Neural cell (in vitro differentiated cells): ENCODE results near the gene MRGPRE. TPM values are rescaled to one million over a fixed set of nuclear protein-coding genes. Genes with fewer than 3 reads are reported as not detected.

Experiments used
- H2AFZ ChIP-seq: fragments of 200-600, 300-800 bp; sonication (generic), shearing (Covaris generic); 2 replicates; pipeline ENCODE4 v1.6.0; 2014; ENCODE audit warnings: low read depth, mild to moderate bottlenecking, antibody characterized with exemption, low read length, moderate library complexity
- H3F3A ChIP-seq: fragments of 200-600 bp; shearing (Covaris generic); 2 replicates; pipeline ENCODE4 v1.6.1; 2016; ENCODE audit warnings: mild to moderate bottlenecking, moderate library complexity, mixed read lengths, antibody characterized with exemption, low read length; ENCODE audit not compliant: insufficient read depth, poor library complexity, severe bottlenecking
- H3K27ac ChIP-seq: fragments of 200-600, 300-800 bp; sonication (generic), shearing (Covaris generic); 2 replicates; pipeline ENCODE4 v1.5.1; 2014; ENCODE audit warnings: mild to moderate bottlenecking, low read length, moderate library complexity
- H3K27me3 ChIP-seq: fragments of 300-800, 200-600 bp; sonication (generic), shearing (Covaris generic); 2 replicates; pipeline ENCODE4 v1.6.0; 2014; ENCODE audit warnings: mild to moderate bottlenecking, low read depth, low read length, moderate library complexity; ENCODE audit not compliant: insufficient read depth
- H3K36me3 ChIP-seq: fragments of 300-800, 200-600 bp; sonication (generic), shearing (Covaris generic); 2 replicates; pipeline ENCODE4 v1.5.1; 2014; ENCODE audit warnings: mild to moderate bottlenecking, antibody characterized with exemption, low read length, moderate library complexity; ENCODE audit not compliant: insufficient read depth
- H3K4me2 ChIP-seq: fragments of 300-800, 200-600 bp; sonication (generic), shearing (Covaris generic); 2 replicates; pipeline ENCODE4 v1.6.0; 2014; ENCODE audit warnings: mild to moderate bottlenecking, low read length
- H3K4me3 ChIP-seq: fragments of 300-800, 200-600 bp; sonication (generic), shearing (Covaris generic); 2 replicates; pipeline ENCODE4 v1.5.1; 2014; ENCODE audit warnings: mild to moderate bottlenecking, low read length, moderate library complexity
- H3K79me2 ChIP-seq: fragments of 200-600 bp; shearing (Covaris generic); replicated peaks from 2 replicates; pipeline ENCODE4 v1.6.0; 2014; ENCODE audit warnings: mild to moderate bottlenecking, low read length, moderate library complexity; ENCODE audit not compliant: insufficient read depth
- H3K9ac ChIP-seq: fragments of 300-800, 200-600 bp; sonication (generic), shearing (Covaris generic); 2 replicates; pipeline ENCODE4 v1.6.1; 2016; ENCODE audit warnings: mild to moderate bottlenecking, low read length, mixed read lengths
- H3K9me2 ChIP-seq: fragments of 200-600 bp; shearing (Covaris generic); 2 replicates; pipeline ENCODE4 v1.6.1; 2016; ENCODE audit warnings: mild to moderate bottlenecking, low read length, mixed read lengths; ENCODE audit not compliant: insufficient read depth
- H3K9me3 ChIP-seq: fragments of 200-600, 300-800 bp; sonication (generic), shearing (Covaris generic); 2 replicates; pipeline ENCODE4 v1.6.1; 2016; ENCODE audit warnings: mild to moderate bottlenecking, mixed run types, low read length, moderate library complexity, mixed read lengths
- H4K20me1 ChIP-seq: fragments of 200-600 bp; shearing (Covaris generic); 2 replicates; pipeline ENCODE4 v1.6.1; 2016; ENCODE audit warnings: mild to moderate bottlenecking, mixed run types; ENCODE audit not compliant: insufficient read depth
- EP300 ChIP-seq: fragments of 450-650 bp; conservative IDR thresholded peaks from 2 replicates; pipeline ENCODE4 v1.6.1; 2014; ENCODE audit warnings: antibody characterized with exemption, mild to moderate bottlenecking, moderate library complexity; ENCODE audit not compliant: poor library complexity, severe bottlenecking
- EZH2 ChIP-seq: fragments of 200-600, 300-800 bp; shearing (Covaris generic), sonication (generic); IDR thresholded peaks from 2 replicates; pipeline ENCODE4 v1.6.1; 2014; ENCODE audit warnings: antibody characterized with exemption, low read length, borderline replicate concordance, mild to moderate bottlenecking; ENCODE audit not compliant: insufficient read depth, poor library complexity, severe bottlenecking
- MXI1 ChIP-seq: fragments of 450-650 bp; conservative IDR thresholded peaks from 2 replicates; pipeline ENCODE4 v1.6.1; 2014; ENCODE audit warnings: antibody characterized with exemption, mild to moderate bottlenecking; ENCODE audit not compliant: poor library complexity, severe bottlenecking
- POLR2AphosphoS5 ChIP-seq: IDR thresholded peaks from 2 replicates; pipeline ENCODE4 v1.6.1; 2012
- RAD21 ChIP-seq: fragments of 450-650 bp; conservative IDR thresholded peaks from 2 replicates; pipeline ENCODE4 v1.6.1; 2014; ENCODE audit warnings: antibody characterized with exemption, mild to moderate bottlenecking, moderate library complexity
- SMC3 ChIP-seq: fragments of 450-650 bp; conservative IDR thresholded peaks from 2 replicates; pipeline ENCODE4 v1.6.1; 2014; ENCODE audit warnings: antibody characterized with exemption, mild to moderate bottlenecking, moderate library complexity; ENCODE audit not compliant: poor library complexity
- TAF1 ChIP-seq: IDR thresholded peaks from 2 replicates; pipeline ENCODE4 v1.6.1; 2012; ENCODE audit warnings: low read depth
- polyA plus RNA-seq: library from polyadenylated mRNA; depleted of rRNA; stranded (reverse); fragments of >200 nt; gene quantifications from 2 replicates; pipeline ENCODE4 v1.2.3, GENCODE V29; 2014
- TF ChIP-seq, protein P1 (sequence below): fragments of 450-650 bp; IDR thresholded peaks from 2 replicates; pipeline ENCODE4 v1.5.1; 2014; ENCODE audit warnings: antibody characterized with exemption, mild to moderate bottlenecking, moderate library complexity; ENCODE audit not compliant: poor library complexity, severe bottlenecking
- TF ChIP-seq, protein P2 (sequence below): IDR thresholded peaks from 2 replicates; pipeline ENCODE4 v1.6.1; 2012; ENCODE audit warnings: borderline replicate concordance

MRGPRE gene
- polyA plus RNA-seq, 1 donor from 2014 or later = 0.28 TPM

DNA sequence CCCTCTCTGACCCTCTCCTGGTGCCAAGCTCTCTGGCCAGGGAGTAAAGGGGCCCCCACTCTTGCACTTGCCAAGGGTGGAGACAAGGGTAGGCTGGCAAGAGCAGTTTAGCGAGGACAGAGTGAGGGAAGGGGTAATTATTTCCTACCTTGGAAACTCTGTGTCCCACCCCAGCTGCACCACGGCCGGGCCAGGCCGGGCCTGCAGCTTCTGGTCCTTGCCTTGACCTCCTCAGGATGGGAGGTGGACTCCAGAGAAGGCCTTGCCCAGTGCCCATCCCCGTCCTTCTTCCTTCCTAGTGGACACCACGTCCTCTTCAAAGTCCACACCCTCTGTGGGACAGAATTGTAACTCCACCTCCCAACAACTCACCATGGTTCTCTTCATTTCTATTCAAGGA, 48.7 kb downstream of the MRGPRE start:
- H3K9me2 ChIP-seq = no peaks in the 10 kb centered on the region
- no peaks in the 10 kb centered on the region for H4K20me1 ChIP-seq
- no peak overlapping the region for H3K4me3 ChIP-seq
- no peaks in the 10 kb centered on the region for H3K36me3 ChIP-seq
- no peaks in the 10 kb centered on the region for H3F3A ChIP-seq
- no peak overlapping the region for H2AFZ ChIP-seq
- TF ChIP-seq EP300 = no peak
- no peak for TF ChIP-seq TAF1
- no peak overlapping the region for H3K27ac ChIP-seq
- no peaks in the 10 kb centered on the region for H3K9me3 ChIP-seq
- H3K4me2 ChIP-seq = no peak overlapping the region
- H3K9ac ChIP-seq = no peak overlapping the region
- H3K79me2 ChIP-seq = no peaks in the 10 kb centered on the region
- no peaks in the 10 kb centered on the region for H3K27me3 ChIP-seq

DNA sequence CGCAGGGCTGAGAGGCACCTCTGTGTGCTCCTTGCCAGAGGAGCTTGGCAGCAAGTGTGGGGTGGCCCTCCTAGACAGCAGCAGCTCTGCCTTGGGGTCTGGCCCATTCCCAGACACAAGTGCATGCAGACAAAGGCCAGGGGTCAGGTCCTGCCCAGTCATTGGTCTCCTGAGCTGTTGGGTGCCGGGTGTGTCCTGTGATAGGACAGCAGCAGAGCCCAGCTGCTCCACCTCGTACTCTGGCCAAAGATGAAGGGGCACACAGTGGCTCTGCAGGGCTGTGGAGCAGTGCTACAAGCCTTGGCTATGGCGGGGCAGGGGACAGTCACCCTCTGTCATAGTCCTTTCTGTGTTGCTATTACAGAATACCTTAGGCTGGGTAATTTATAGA, 49.8 kb downstream of the MRGPRE start:
- no peak overlapping the region for H3K4me2 ChIP-seq
- no peaks in the 10 kb centered on the region for H4K20me1 ChIP-seq
- H3K27me3 ChIP-seq = no peaks in the 10 kb centered on the region
- H3K9ac ChIP-seq = no peak overlapping the region
- no peaks in the 10 kb centered on the region for H3F3A ChIP-seq
- no peaks in the 10 kb centered on the region for H3K36me3 ChIP-seq
- no peaks in the 10 kb centered on the region for H3K79me2 ChIP-seq
- H2AFZ ChIP-seq = no peak overlapping the region
- no peak overlapping the region for H3K27ac ChIP-seq
- H3K9me2 ChIP-seq = no peaks in the 10 kb centered on the region
- TF ChIP-seq, protein P1, sequence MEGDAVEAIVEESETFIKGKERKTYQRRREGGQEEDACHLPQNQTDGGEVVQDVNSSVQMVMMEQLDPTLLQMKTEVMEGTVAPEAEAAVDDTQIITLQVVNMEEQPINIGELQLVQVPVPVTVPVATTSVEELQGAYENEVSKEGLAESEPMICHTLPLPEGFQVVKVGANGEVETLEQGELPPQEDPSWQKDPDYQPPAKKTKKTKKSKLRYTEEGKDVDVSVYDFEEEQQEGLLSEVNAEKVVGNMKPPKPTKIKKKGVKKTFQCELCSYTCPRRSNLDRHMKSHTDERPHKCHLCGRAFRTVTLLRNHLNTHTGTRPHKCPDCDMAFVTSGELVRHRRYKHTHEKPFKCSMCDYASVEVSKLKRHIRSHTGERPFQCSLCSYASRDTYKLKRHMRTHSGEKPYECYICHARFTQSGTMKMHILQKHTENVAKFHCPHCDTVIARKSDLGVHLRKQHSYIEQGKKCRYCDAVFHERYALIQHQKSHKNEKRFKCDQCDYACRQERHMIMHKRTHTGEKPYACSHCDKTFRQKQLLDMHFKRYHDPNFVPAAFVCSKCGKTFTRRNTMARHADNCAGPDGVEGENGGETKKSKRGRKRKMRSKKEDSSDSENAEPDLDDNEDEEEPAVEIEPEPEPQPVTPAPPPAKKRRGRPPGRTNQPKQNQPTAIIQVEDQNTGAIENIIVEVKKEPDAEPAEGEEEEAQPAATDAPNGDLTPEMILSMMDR = no peak
- TF ChIP-seq SMC3 (no peak), EZH2 (no peak), POLR2AphosphoS5 (no peak), MXI1 (no peak), TAF1 (no peak)
- TF ChIP-seq, protein P2, sequence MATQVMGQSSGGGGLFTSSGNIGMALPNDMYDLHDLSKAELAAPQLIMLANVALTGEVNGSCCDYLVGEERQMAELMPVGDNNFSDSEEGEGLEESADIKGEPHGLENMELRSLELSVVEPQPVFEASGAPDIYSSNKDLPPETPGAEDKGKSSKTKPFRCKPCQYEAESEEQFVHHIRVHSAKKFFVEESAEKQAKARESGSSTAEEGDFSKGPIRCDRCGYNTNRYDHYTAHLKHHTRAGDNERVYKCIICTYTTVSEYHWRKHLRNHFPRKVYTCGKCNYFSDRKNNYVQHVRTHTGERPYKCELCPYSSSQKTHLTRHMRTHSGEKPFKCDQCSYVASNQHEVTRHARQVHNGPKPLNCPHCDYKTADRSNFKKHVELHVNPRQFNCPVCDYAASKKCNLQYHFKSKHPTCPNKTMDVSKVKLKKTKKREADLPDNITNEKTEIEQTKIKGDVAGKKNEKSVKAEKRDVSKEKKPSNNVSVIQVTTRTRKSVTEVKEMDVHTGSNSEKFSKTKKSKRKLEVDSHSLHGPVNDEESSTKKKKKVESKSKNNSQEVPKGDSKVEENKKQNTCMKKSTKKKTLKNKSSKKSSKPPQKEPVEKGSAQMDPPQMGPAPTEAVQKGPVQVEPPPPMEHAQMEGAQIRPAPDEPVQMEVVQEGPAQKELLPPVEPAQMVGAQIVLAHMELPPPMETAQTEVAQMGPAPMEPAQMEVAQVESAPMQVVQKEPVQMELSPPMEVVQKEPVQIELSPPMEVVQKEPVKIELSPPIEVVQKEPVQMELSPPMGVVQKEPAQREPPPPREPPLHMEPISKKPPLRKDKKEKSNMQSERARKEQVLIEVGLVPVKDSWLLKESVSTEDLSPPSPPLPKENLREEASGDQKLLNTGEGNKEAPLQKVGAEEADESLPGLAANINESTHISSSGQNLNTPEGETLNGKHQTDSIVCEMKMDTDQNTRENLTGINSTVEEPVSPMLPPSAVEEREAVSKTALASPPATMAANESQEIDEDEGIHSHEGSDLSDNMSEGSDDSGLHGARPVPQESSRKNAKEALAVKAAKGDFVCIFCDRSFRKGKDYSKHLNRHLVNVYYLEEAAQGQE = no peak
- no peaks in the 10 kb centered on the region for H3K9me3 ChIP-seq
- no peak overlapping the region for H3K4me3 ChIP-seq

DNA sequence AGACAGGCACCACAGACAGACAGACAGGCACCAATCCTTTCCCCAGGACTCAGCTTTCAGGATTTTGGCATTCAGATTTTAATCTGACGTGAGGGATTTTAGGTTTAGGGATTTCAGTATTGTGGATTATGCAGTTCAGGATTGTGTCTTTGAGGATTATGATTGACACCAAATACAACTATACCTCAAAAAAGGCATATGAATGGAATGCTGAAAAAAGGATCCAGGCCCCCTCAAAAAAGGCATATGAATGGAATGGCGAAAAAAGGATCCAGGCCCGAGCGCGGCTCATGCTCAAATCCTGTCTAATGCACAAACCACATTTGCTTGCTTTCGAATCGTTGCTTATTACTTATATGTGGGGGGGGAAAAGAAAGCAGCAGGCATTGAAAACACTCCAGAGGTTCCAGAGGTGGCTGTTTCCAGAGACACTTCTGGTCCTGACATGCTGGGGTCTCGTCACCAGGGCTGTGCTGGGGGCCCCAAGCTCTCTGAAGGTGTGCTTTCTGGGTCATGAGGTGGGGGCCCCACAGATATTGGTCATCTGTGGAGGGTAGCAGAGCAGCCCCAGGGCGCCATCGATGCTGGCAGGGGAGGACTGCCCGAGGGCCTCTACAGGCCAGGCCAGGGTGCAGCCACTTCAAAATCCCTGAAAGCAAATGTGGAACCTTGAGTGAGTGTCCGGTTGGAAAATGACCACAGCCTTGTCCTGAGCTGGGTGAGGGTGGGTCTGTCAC, 50.3 kb downstream of the MRGPRE start:
- no peak overlapping the region for H3K9ac ChIP-seq
- H3F3A ChIP-seq = no peaks in the 10 kb centered on the region
- H2AFZ ChIP-seq = no peak overlapping the region
- TF ChIP-seq SMC3 = no peak
- TF ChIP-seq MXI1 = no peak
- TF ChIP-seq, protein P1 = no peak
- TF ChIP-seq EP300 = no peak
- no peak for TF ChIP-seq RAD21
- no peak for TF ChIP-seq POLR2AphosphoS5
- no peak for TF ChIP-seq EZH2
- TF ChIP-seq, protein P2 = no peak
- TF ChIP-seq TAF1 = no peak
- H4K20me1 ChIP-seq = no peaks in the 10 kb centered on the region
- no peaks in the 10 kb centered on the region for H3K9me3 ChIP-seq
- H3K27me3 ChIP-seq = no peaks in the 10 kb centered on the region
- no peak overlapping the region for H3K4me3 ChIP-seq
- H3K79me2 ChIP-seq = no peaks in the 10 kb centered on the region
- no peak overlapping the region for H3K27ac ChIP-seq
- no peak overlapping the region for H3K4me2 ChIP-seq
- H3K36me3 ChIP-seq = no peaks in the 10 kb centered on the region
- H3K9me2 ChIP-seq = no peaks in the 10 kb centered on the region
